ENCODE data around the gene AGAP3. TPM values are rescaled to one million over a fixed set of nuclear protein-coding genes. Genes with fewer than 3 reads are reported as not detected.

The AGAP3 gene
- total RNA-seq, 4 donors from 2014 or later: 68.6 to 100 (median 72.2) TPM

GRCh38 chr7:151047976-151048815, 38.1 kb upstream of the AGAP3 start, which contains the start of gene ASIC3:
ASIC3 (plus strand) TSS chr7:151048531; CDS start chr7:151048886, 355 bp downstream.
- H3K4me3 ChIP-seq: no peak within 1 kb of the TSS
- H3K27ac ChIP-seq: no peak within 1 kb of the TSS
- TF ChIP-seq CTCF (IDR thresholded peaks at IDR 0.05) (no peak), POLR2A (IDR thresholded peaks at IDR 0.05) (no peak)
- 76 to 79% methylated on average over 15 to 22 of the region's 22 CpGs for WGBS, 2 donors
- peaks cover 10 to 24% (median 11%) of the 10 kb centered on the region in 3 donors for H3K4me1 ChIP-seq
- no peaks in the 10 kb centered on the region for H3K9me3 ChIP-seq
- no peak for DNase-seq
- peaks cover 0 to 29% (median 0%) of the 10 kb centered on the region in 3 donors for H3K36me3 ChIP-seq
- intact Hi-C loops (cut with DNase I): no loop called here
- H3K27me3 ChIP-seq: peaks cover 0 to 19% (median 0%) of the 10 kb centered on the region in 4 donors

- no peak overlapping the region for H3K27ac ChIP-seq
- TF ChIP-seq CTCF (IDR thresholded peaks at IDR 0.05) (no peak), POLR2A (IDR thresholded peaks at IDR 0.05) (no peak)
- no peak for DNase-seq
- intact Hi-C loops (cut with DNase I): no loop called here
- no peak overlapping the region for H3K4me3 ChIP-seq
- H3K9me3 ChIP-seq: no peaks in the 10 kb centered on the region
- 87 to 93% methylated on average over 18 of the region's 38 CpGs for WGBS, 2 donors
- peaks cover 0 to 31% (median 0%) of the 10 kb centered on the region in 3 donors for H3K36me3 ChIP-seq
- H3K4me1 ChIP-seq: peaks cover 10 to 24% (median 11%) of the 10 kb centered on the region in 3 donors
- H3K27me3 ChIP-seq: peaks cover 0 to 19% (median 0%) of the 10 kb centered on the region in 4 donors
These were observed 37.3 kb upstream of the AGAP3 start for GRCh38 chr7:151048911-151049463.

GRCh38 chr7:151051108-151051507, 35.2 kb upstream of the AGAP3 start:
- no peak for DNase-seq
- TF ChIP-seq CTCF (IDR thresholded peaks at IDR 0.05) (no peak), POLR2A (IDR thresholded peaks at IDR 0.05) (no peak)

GRCh38 chr7:151053096-151053495, 33.2 kb upstream of the AGAP3 start:
- intact Hi-C loops (cut with DNase I): no loop called here
- Histone ChIP-seq H3K9me3 (no peaks in the 10 kb centered on the region), H3K27ac (no peak overlapping the region), H3K27me3 (peaks cover 0 to 19% (median 0%) of the 10 kb centered on the region in 4 donors), H3K4me1 (peaks cover 14 to 24% (median 23%) of the 10 kb centered on the region in 3 donors), H3K36me3 (peaks cover 0 to 16% (median 0%) of the 10 kb centered on the region in 3 donors), H3K4me3 (no peak overlapping the region)
- no peak for DNase-seq
- TF ChIP-seq CTCF (IDR thresholded peaks at IDR 0.05) (no peak), POLR2A (IDR thresholded peaks at IDR 0.05) (no peak)
- WGBS, 2 donors: 81 to 90% methylated on average over 2 of the region's 4 CpGs

More at GRCh38 chr7:151051108-151051507, 35.2 kb upstream of the AGAP3 start:
- Histone ChIP-seq H3K4me1 (peaks cover 10 to 24% (median 11%) of the 10 kb centered on the region in 3 donors), H3K36me3 (peaks cover 0 to 17% (median 0%) of the 10 kb centered on the region in 3 donors), H3K9me3 (no peaks in the 10 kb centered on the region), H3K4me3 (peak overlapping the region in 2 of 4 donors; percentile 5 to 41), H3K27ac (no peak overlapping the region), H3K27me3 (peaks cover 0 to 19% (median 0%) of the 10 kb centered on the region in 4 donors)
- 0 to 38% methylated on average over 3 to 10 of the region's 50 CpGs for WGBS, 2 donors
- intact Hi-C loops (cut with DNase I): no loop called here

- H3K36me3 ChIP-seq: peaks cover 0 to 16% (median 0%) of the 10 kb centered on the region in 3 donors
- no peak overlapping the region for H3K4me3 ChIP-seq
- no peak overlapping the region for H3K27ac ChIP-seq
- H3K27me3 ChIP-seq: peaks cover 0 to 19% (median 0%) of the 10 kb centered on the region in 4 donors
- 88 to 89% methylated on average over 5 to 8 of the region's 8 CpGs for WGBS, 2 donors
- intact Hi-C loops (cut with DNase I): no loop called here
- no peaks in the 10 kb centered on the region for H3K9me3 ChIP-seq
- DNase-seq: no peak
- TF ChIP-seq CTCF (IDR thresholded peaks at IDR 0.05) (no peak), POLR2A (IDR thresholded peaks at IDR 0.05) (no peak)
- H3K4me1 ChIP-seq: peaks cover 18 to 30% (median 29%) of the 10 kb centered on the region in 3 donors
These were observed 32.5 kb upstream of the AGAP3 start for GRCh38 chr7:151053751-151054150.

Data from esophagus squamous epithelium (tissue), 5 donors.